ENCODE data around the gene SLC25A44.

The SLC25A44 gene, protein sequence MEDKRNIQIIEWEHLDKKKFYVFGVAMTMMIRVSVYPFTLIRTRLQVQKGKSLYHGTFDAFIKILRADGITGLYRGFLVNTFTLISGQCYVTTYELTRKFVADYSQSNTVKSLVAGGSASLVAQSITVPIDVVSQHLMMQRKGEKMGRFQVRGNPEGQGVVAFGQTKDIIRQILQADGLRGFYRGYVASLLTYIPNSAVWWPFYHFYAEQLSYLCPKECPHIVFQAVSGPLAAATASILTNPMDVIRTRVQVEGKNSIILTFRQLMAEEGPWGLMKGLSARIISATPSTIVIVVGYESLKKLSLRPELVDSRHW

DNA sequence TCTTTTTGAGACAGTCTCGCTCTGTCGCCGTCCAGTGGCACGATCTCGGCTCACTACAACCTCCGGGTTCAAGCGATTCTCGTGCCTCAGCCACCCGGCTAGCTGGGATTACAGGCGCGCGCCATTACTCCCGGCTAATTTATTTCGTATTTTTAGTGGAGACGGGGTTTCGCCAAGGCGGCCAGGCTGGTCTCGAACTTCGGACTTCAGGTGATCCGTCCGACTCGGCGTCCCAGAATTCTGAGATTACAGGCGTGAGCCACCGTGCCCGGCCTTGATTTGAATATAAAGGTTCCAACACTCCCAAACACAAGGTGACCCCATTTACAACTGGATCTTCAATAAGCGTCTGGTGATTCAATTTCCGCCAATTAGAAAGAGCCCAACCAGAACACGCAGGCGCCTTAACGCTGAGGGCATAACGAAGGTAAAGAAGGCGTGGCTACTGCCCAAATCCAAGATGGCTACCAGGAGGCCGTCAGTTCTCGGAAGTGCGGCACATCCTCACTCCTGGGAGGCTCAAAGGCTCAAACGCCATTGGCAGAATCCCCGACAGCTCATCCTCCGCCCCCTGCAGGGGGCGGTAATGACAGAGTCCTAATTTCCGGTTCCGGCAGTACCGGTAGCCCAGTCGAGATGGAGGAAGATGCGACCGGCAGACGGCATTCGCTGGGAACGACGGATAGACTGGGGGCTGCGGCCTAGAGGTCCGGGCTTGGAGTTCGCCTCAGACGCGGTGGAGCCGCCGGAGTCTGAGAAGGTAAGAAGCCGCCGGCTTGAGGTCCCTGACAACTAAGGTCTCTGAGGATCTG lies at the start of gene SLC25A44:
Gene SLC25A44 (plus strand): TSS at position 617 of the 812 bp plus-strand sequence. CDS start 5,744 bp downstream, outside the sequence.
- peak; percentile 74 to 99 (median 97) for DNase-seq

DNA sequence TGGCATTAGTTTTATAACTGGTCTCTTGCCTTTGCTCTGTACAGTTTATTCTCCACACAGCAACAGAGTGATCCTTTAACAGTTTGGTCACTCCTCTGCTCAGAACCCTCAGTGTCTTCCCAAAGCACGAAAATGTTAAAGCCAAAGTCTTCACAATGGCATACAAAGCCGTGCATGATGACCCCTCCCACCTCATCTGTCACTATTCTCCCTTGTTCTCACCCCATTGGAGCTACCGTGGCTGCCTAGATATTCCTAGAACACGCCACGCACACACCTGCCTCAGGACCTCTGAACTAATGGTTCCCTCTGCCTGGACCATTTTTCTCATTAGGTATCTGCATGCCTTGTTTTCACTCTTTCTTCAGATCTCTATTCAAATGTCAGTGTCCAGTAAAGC lies 49.2 kb upstream of the SLC25A44 start:
- no peak for DNase-seq

DNA sequence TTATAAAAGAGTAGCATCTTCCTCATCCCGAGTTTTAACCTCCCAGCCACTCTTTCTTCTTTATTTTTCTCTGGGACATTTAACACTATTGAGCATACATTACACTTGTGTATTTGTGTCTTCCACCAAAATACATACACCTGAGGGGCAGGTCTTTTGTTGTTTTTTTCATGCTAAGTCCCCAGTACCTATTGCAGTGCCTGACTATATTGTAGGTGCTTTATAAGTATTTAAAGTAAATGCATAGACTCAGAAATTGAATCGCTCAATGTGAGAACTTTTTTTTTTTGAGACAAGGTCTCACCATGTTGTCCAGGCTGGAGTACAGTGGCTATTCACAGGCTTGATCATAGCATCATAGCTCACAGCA lies 48.3 kb upstream of the SLC25A44 start:
- DNase-seq = no peak

DNA sequence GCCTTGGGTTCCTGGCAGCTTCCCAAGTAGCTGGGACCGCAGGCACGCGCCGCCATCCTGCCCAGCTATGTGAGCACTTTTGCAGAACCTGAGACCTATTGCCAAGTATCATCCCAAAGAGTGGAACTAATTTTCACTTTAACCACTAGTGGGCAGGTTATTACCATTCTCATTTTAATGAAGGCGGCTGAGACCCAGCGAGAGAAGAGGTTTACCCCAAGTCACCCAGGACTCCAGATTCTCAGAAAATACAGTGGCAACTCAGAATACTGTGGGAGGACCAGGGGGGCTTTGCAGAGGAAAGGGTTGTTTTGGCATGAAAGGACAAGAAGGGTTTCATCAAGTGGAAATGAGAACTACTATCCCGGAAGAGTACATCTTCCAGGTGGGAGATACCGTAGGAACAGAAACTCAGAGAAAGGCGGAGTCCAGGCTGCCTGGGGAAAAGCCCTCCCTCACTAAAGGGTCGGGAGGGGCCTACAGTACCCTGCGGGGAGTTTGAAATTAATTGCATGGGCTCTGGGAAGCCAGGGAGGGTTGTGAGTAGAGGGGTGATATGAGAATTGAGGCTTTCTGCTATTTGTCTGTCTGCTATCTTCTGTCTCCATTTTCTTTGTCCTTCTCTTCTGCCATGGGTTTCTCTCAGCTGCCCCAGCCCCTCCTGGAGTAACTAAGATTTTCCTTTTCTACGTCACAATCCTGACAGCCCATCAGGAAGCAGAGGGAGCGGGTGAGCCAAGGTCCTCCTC lies 47.7 kb upstream of the SLC25A44 start:
- peak in 25 of 58 donors; percentile 17 to 82 (median 33) for DNase-seq

DNA sequence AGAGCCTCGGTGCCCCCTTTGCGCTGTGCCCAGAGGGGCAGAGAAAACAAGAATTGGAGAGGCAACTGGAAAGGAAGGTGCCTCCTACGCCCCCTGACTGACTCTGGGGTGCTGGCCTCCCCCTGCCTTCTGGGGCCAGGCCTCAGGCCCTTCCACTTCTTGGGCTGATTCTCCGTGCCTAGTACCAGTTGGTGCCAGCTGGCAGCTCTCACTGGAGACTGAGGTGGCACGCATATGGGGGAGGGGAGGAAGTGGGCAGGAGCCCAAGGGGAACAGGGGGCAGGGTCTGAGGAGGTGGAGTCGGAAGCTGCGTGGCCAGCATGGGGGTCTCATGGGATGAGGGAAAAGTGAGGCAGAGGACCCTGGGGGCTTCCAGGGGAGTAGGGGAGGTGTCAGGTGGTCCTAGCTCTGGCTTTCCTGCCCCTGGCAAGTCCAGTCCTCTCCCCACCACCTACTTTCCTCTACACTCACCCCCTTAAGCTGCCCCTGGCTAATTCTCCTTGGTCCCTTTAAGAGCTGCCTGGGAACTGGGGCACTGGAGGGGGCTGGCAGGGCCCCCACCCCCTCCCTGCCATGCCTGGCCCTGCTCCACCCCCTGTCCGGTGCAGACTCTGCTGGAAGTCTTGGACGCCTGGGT lies 47.0 kb upstream of the SLC25A44 start:
- peak in 48 of 58 donors; percentile 15 to 82 (median 55) for DNase-seq

DNA sequence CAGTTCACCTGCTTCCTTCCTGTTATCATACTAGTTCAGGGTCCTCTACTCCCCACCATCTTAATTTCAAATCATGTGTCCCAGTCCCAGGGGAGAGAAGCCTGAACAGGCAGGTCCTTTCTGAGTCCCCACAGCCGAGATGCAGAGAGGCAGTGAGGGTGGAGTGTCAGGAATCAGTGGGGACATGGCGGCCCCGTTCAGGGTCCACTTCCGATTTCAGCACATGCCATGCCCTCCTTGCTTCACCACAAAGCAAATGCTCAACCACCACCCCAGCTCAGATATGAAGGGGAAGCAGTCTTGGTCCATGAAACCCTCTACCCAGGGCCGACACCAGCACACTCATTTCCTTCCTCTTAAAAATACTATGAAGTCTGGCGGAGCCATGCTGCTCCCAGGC lies 45.7 kb upstream of the SLC25A44 start:
- DNase-seq = no peak

DNA sequence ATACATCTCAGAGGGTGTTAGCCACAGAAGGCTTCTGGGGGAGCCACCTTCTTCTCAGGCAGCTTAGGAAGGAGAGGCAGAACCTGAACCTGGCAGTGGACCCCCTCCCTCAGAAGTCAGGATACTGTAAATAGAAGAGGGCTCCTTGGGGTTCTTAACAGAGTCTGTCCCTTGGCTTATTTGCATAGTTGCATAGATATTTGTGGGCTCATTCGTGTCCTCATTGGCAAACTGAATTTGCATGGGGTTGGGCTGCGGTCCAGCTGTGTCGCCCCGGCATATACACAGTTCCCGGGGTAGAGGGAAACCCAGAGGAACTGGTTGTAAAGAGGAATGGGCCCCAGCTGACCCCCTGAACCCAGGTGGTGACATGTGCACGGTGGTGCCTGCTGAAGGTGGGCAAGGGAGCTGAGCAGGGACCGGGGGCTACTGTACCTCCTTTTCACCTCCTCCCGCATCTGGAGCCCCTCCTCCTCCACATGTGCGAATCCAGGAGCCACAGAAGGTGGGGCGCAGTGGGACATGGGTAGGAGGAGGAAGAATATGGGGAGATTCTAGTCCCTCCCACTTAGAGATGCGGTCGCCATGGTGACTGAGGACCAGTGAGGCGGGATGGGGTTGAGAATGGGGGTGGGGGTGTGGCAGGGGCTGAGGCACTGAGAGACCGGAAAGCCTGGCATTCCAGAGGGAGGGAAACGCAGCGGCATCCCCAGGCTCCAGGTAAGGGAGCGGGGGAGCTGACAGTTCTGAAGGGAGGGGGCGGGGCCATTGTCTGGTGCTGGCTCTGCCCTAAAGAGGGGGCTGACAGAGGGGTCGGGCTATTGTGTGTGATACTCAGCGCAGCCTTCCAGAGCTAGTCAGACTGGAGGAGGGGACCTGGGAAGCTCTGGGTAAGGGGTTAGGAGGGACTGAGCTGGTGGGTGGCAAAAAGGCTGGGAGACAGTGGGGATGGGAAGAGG lies 44.3 kb upstream of the SLC25A44 start:
- DNase-seq = peak in 20 of 58 donors; percentile 15 to 66 (median 36)

DNA sequence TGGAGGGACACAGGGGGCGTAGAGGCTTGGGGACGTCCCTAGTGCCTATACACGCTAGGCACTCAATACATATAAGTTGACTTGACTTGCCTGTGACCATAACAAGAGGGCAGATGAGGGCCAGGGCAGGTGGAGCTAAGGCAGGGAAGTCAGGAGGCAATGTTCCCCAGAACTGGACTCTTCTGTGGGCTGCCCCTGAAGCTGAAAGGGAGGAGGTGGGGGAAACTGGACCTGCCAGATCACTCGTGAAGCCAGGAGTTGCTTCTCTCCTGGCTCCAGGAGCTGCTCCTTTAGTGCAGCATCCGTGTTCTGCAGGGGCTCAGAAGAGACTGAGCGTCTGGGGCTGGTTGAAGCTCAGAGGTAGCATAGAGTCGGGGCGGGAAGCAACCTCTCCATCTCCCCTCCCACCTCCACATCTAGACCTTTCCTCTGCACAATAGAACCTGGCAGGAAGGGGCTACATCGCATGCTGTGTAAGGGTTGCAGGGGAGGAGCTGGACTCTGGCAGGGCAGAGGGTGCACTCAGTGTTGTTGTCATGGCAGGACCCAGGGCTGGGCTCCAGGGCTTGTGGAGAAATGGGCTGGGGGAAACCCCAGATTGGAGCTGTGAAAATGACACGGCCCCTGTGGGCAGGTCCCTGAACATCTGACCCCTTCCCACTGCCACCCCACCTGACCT lies 43.4 kb upstream of the SLC25A44 start:
- peak in 1 of 58 donors; percentile 22 for DNase-seq

DNA sequence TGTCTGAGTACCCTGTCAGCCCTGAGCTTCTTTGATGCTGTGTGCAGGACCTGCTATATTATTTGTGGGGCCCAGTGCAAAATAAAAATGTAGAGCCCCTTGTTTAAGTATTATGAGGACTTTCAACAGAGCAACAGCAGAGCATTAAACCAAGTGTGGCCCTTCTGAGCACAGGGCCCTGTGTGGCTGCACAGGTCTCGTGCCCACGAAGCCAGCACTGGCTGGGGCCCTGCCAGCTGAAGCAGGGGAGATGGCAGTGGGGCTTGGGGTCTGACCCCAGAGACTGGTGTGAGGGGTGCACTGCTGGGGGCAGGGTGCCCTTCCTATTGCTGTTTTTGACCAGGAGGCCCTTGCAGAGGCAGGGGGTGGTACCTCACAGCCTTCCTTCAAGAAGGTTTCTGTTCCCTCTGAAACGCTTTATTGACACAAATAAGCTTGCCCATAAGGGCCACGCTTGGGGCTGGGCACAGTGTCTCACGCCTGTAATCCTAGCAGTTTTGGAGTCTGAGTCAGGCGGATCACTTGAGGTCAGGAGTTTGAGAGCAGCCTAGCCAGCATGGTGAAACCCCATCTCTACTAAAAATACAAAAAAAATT lies 42.7 kb upstream of the SLC25A44 start:
- DNase-seq = peak in 1 of 58 donors; percentile 17

DNA sequence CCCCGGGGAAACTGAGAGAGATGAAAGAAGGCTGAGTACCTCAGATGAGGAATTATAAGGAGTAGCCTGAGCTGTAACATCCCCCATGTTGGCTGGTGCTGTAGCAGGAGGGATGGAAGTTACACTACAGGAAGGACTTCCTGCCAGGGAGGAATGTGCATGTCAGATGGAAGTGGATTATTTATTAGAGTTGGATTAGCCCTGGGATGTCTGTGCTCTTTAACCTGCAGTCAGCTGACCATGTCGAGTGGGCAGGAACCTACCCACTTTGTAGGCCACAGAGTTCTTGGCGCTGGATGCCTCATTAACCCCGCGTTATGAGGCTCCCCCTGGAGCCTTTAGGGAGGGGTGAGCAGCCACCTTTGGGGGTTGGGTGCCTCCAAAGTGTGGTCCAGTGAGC lies 41.3 kb upstream of the SLC25A44 start:
- DNase-seq = no peak

DNA sequence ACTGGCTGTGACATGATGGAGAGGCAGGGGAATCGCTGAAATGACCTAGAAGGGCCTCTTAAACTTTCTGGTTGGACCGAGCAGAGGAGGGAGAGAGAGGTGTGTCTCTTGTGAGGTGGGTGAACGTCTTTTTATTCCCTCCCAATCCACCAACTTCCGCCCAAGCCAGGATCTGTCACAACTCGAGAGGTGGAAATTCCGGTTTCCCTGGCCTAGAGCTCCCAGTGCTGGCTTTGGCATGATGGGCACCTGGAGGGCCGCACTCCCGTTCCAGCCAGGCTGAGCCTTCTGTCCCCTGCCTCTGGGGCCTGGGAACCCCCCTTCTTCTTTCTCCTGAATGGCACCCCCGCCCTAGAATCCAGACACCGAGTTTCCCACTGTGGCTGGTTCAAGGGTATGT lies 40.5 kb upstream of the SLC25A44 start, which contains the start of gene SEMA4A:
Gene SEMA4A (plus strand): TSS at position 224 of the 400 bp plus-strand sequence. CDS start 994 bp downstream, outside the sequence.
- DNase-seq = no peak

DNA sequence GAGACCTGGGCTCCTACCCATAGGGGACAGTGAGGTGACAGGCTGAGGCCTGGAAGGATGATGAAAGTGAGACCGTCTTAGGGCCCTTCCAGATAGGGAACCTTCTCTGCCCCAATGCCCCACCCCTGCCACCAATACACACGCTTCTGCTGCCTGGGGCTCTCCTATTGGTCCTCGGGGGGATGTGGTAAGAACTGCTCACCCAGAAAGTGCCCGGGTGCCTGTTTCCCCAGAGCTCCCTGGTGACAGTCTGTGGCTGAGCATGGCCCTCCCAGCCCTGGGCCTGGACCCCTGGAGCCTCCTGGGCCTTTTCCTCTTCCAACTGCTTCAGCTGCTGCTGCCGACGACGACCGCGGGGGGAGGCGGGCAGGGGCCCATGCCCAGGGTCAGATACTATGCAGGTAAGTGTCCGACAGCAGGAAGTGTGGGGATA lies 39.6 kb upstream of the SLC25A44 start:
- DNase-seq = peak in 5 of 58 donors; percentile 9 to 27 (median 21)

DNA sequence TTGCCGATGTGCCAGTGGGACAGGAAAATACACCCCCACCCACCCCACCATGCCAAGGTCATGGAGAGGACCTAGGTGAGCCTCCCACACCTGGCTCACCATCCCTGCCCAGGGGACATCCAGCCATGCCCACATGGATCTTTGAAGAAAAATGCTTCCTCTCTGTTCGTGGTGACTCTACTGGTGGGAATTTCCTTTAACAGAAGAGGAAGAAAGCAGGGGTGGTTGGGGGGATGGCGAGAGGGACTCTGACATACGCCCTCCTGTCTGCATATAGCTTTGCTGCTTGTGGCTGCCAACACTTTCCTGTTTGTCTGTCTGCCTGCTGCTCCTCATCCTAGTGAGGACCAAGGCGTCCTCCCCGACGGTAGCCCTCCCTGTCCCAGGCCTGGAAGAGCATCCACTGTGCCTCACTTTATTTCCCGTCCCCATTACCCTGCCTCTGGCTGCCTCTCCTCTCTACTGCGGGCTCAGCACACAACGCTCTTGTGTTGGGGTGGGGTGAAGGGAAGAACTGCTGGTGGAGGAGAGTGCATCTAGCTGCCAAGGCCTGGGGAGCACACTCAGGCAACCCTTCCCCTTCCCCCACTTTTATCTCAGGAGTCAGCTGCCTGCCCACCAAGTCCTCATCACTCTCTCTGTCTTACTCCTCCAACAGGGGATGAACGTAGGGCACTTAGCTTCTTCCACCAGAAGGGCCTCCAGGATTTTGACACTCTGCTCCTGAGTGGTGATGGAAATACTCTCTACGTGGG lies 38.0 kb upstream of the SLC25A44 start:
- DNase-seq = no peak

DNA sequence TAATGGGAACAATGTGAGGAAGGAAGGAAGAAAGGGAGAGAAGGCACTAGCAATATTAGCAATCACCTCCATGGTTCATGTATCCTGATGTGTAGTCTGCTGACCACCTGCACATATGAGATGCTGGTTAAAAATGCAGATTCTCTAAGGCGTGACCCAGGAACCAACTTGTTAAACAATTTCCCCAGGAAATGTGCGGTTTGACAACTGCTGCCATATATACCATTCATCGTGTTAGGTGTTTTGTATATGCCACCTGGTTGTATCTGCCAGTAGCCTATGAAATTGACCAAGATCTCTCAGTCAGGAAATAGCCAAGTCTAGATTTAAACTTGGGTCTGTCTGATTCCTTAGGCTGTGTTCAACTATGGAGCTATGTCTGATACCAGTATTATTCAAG lies 36.4 kb upstream of the SLC25A44 start:
- no peak for DNase-seq

DNA sequence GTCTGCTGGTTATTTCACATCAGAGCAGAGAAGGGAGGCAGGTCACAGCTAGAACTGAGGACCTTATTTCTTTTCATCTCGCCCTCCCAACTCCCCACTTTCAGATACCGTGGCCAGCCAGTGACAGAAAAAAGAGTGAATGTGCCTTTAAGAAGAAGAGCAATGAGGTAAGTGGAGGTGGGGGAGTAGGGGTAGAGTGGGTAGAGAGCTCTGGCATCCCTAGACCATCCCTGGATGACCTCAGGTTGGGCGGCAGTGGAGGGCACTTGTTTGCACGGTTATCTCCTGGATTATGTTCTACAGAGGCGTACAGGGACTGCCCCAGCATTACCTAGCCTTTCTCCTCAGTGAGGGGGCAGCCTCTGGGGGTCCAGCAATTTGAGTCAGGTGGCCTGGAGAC lies 35.9 kb upstream of the SLC25A44 start:
- DNase-seq = no peak

DNA sequence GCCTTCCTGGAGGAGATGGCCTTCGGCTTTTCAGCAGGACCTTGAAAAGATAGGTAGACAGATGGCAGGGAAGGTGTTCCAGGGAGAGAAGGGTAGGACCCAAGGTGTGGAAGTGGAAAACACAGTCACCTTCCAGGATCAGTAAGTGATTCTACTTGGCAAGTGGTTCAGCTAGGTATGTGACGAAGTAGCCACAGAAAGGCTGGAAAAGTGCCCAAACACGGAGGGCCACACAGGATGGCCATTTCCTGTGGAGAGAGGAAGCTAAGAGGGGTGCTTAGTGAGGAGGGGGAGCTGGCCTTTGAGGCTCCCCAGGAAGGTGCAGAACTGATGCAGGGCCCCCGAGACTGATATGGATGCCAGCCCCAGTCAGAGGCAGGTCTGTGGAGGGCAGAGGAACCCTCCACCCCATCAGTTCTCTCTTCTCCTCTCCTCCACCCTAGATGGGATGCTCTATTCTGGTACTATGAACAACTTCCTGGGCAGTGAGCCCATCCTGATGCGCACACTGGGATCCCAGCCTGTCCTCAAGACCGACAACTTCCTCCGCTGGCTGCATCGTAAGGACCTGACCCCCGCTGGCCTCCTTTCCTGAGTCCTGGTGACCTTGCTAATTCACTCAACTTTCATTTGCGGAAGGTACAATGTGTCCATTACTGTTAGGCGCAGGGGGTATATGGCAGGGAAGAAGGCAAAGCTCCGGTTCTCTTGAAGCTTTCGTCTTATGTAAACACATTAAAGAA lies 33.7 kb upstream of the SLC25A44 start:
- DNase-seq = no peak

DNA sequence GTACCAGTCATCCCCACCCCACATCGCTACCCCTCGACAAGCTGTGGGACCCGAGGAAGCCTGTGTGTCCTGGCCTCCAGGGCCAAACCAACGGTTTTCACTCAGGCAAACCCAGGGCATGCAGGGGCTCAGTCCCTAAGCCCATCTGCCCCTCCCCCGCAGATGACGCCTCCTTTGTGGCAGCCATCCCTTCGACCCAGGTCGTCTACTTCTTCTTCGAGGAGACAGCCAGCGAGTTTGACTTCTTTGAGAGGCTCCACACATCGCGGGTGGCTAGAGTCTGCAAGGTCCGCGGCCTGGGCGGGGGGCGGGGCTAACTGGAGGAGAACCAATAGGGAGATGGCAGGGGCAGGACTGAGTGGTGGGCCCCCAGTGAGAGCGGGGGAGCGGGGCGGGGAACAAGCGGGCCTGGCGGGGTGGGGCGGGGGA lies 33.1 kb upstream of the SLC25A44 start:
- DNase-seq = peak in 51 of 58 donors; percentile 11 to 83 (median 61)
